GM23338 (cell line): ENCODE results near the gene TMEM88. TPM values are rescaled to one million over a fixed set of nuclear protein-coding genes. Genes with fewer than 3 reads are reported as not detected.

Experiments
- ATAC-seq: fragments of 200-7000 bp; cut with Tn5 transposase; 3 replicates; pipeline ENCODE4 v1.9.1; 2020
- DNase-seq: peaks from one replicate; pipeline ENCODE4 v3.0.0-alpha.2; 2015; ENCODE audit warnings: low spot score
- H2AFZ ChIP-seq: fragments of 200-600 bp; sonication (generic); 2 replicates; pipeline ENCODE4 v1.8.0; 2016; ENCODE audit warnings: antibody characterized with exemption, mild to moderate bottlenecking, moderate library complexity
- H3F3A ChIP-seq: fragments of 200-600 bp; sonication (generic); replicated peaks from 2 replicates; pipeline ENCODE4 v1.8.0; 2017; ENCODE audit warnings: antibody characterized with exemption, mixed run types, low read depth
- H3K27ac ChIP-seq: fragments of 200-600 bp; sonication (generic); 2 replicates; pipeline ENCODE4 v1.6.1; 2016; ENCODE audit warnings: low read depth
- H3K27me3 ChIP-seq: fragments of 200-600 bp; sonication (generic); 2 replicates; pipeline ENCODE4 v1.8.0; 2016; ENCODE audit warnings: mild to moderate bottlenecking, mixed run types, moderate library complexity; ENCODE audit not compliant: insufficient read depth
- H3K36me3 ChIP-seq: fragments of 200-600 bp; sonication (generic); 2 replicates; pipeline ENCODE4 v1.8.0; 2016; ENCODE audit warnings: mild to moderate bottlenecking; ENCODE audit not compliant: insufficient read depth
- H3K4me1 ChIP-seq: fragments of 200-600 bp; sonication (generic); 2 replicates; pipeline ENCODE4 v1.8.0; 2016; ENCODE audit warnings: mild to moderate bottlenecking, moderate library complexity; ENCODE audit not compliant: insufficient read depth
- H3K4me2 ChIP-seq: fragments of 200-600 bp; sonication (generic); 2 replicates; pipeline ENCODE4 v1.7.1; 2017; ENCODE audit warnings: mixed run types
- H3K4me3 ChIP-seq: fragments of 200-600 bp; sonication (generic); 2 replicates; pipeline ENCODE4 v1.6.1; 2016; ENCODE audit warnings: mixed run types
- H3K79me2 ChIP-seq: fragments of 200-600 bp; sonication (generic); replicated peaks from 2 replicates; pipeline ENCODE4 v1.8.0; 2017; ENCODE audit warnings: mild to moderate bottlenecking; ENCODE audit not compliant: insufficient read depth
- H3K9me2 ChIP-seq: fragments of 200-600 bp; sonication (generic); 2 replicates; pipeline ENCODE4 v1.8.0; 2017; ENCODE audit not compliant: insufficient read depth
- H4K20me1 ChIP-seq: fragments of 200-600 bp; sonication (generic); replicated peaks from 2 replicates; pipeline ENCODE4 v1.8.0; 2017; ENCODE audit warnings: mild to moderate bottlenecking; ENCODE audit not compliant: insufficient read depth
- H3K27ac Mint-ChIP-seq: 2 replicates; pipeline ENCODE4 v1.8.0; 2020; ENCODE audit warnings: inconsistent platforms, mild to moderate bottlenecking, moderate library complexity, mixed read lengths
- H3K27me3 Mint-ChIP-seq: 3 replicates; pipeline ENCODE4 v1.8.0; 2022; ENCODE audit warnings: low read depth, mild to moderate bottlenecking, moderate library complexity, mixed read lengths, inconsistent platforms; ENCODE audit not compliant: insufficient read depth, poor library complexity
- H3K36me3 Mint-ChIP-seq: 3 replicates; pipeline ENCODE4 v1.8.0; 2021; ENCODE audit warnings: low read depth, mild to moderate bottlenecking, inconsistent platforms, moderate library complexity, mixed read lengths
- H3K4me1 Mint-ChIP-seq: 3 replicates; pipeline ENCODE4 v1.8.0; 2020; ENCODE audit warnings: mild to moderate bottlenecking, inconsistent platforms, mixed read lengths
- H3K4me3 Mint-ChIP-seq: 3 replicates; pipeline ENCODE4 v1.8.0; 2021; ENCODE audit warnings: moderate library complexity, mild to moderate bottlenecking, inconsistent platforms, mixed read lengths
- H3K9me3 Mint-ChIP-seq: 3 replicates; pipeline ENCODE4 v1.8.0; 2020; ENCODE audit warnings: moderate library complexity, mild to moderate bottlenecking, inconsistent platforms, mixed read lengths
- CREB1 ChIP-seq: fragments of 250-450 bp; sonication (Bioruptor Pico); IDR thresholded peaks from 2 replicates; pipeline ENCODE4 v1.5.0; 2020; ENCODE audit warnings: low read depth, mild to moderate bottlenecking, moderate library complexity
- CTCF ChIP-seq, 2 experiments: fragments of 200-600 bp in 1 of 2; sonication (generic) in 1 of 2; conservative IDR thresholded peaks; 2 replicates each; pipeline versions ENCODE4 v1.5.1 to v1.6.1; 2016 to 2017; ENCODE audit warnings: antibody characterized with exemption in 2 of 2, low read depth in 2 of 2, mild to moderate bottlenecking in 2 of 2, moderate library complexity in 1 of 2
- ETS1 ChIP-seq: IDR thresholded peaks from 2 replicates; pipeline ENCODE4 v1.6.1; 2016; ENCODE audit warnings: antibody characterized with exemption
- EZH2 ChIP-seq: fragments of 200-600 bp; sonication (generic); IDR thresholded peaks from one replicate; pipeline ENCODE4 v1.8.0; 2017; ENCODE audit warnings: antibody characterized with exemption, mild to moderate bottlenecking, low read depth; ENCODE audit not compliant: unreplicated experiment
- polyA plus RNA-seq: library from polyadenylated mRNA; unstranded; fragments of >200 nt; fragmentation: Nextera tagmentation; extraction: Ambion mirVana; gene quantifications from 2 replicates; pipeline ENCODE4 v1.2.1, GENCODE V29; 2016
- total RNA-seq: library from RNA; depleted of rRNA; stranded (reverse); fragments of >200 nt; shearing (Covaris generic); gene quantifications from 2 replicates; pipeline ENCODE4 v1.2.3, GENCODE V29; 2014

Gene TMEM88
- total and polyA plus RNA-seq, 2 experiments from 2014 or later, result 0.58 to 0.97 TPM

GRCh38 chr17:7843536-7844291, 11.2 kb upstream of the TMEM88 start:
- Mint-ChIP-seq H3K27me3 (peaks cover 62% of the 10 kb centered on the region), H3K4me1 (peaks cover 28% of the 10 kb centered on the region), H3K4me3 (peak overlapping the region; percentile 88), H3K27ac (no peak overlapping the region), H3K9me3 (no peaks in the 10 kb centered on the region; the same call in 2 of the 3 replicates), H3K36me3 (peaks cover 2% of the 10 kb centered on the region; the same call in 1 of the 3 replicates)
- peak; percentile 95 for DNase-seq
- Histone ChIP-seq H3K9me2 (no peaks in the 10 kb centered on the region), H3K36me3 (peaks cover 6% of the 10 kb centered on the region; the same call in 1 of the 2 replicates), H3K4me1 (peaks cover 14% of the 10 kb centered on the region; the same call in 1 of the 2 replicates), H3K27ac (no peak overlapping the region), H3K79me2 (no peaks in the 10 kb centered on the region), H3K27me3 (peaks cover 84% of the 10 kb centered on the region), H3K4me2 (peak overlapping the region; percentile 99), H2AFZ (peak overlapping the region; percentile 92), H3K4me3 (peak overlapping the region; percentile 94), H3F3A (peaks cover 13% of the 10 kb centered on the region), H4K20me1 (peaks cover 13% of the 10 kb centered on the region)
- no peak for TF ChIP-seq CTCF (conservative IDR thresholded peaks at IDR 0.05; ENCODE audit: low read depth in 2 of 2)
- TF ChIP-seq EZH2, result peak; percentile 25
- ATAC-seq, result peak; percentile 38

- ATAC-seq (peak; percentile 72), DNase-seq (peak; percentile 97)
- peak overlapping the region; percentile 99 for H3K4me2 ChIP-seq
- peaks cover 83% of the 10 kb centered on the region for H3K27me3 ChIP-seq
- Mint-ChIP-seq H3K9me3 (no peaks in the 10 kb centered on the region; the same call in 2 of the 3 replicates), H3K27me3 (peaks cover 55% of the 10 kb centered on the region), H3K4me1 (peaks cover 20% of the 10 kb centered on the region), H3K4me3 (peak overlapping the region; percentile 88), H3K27ac (no peak overlapping the region), H3K36me3 (peaks cover 2% of the 10 kb centered on the region; the same call in 1 of the 3 replicates)
- H3K36me3 ChIP-seq, result peaks cover 6% of the 10 kb centered on the region; the same call in 1 of the 2 replicates
- H2AFZ ChIP-seq, result peak overlapping the region; percentile 76
- peaks cover 11% of the 10 kb centered on the region; the same call in 1 of the 2 replicates for H3K4me1 ChIP-seq
- peaks cover 8% of the 10 kb centered on the region; the same call in 1 of the 2 replicates for H3F3A ChIP-seq
- peak overlapping the region; percentile 94 for H3K4me3 ChIP-seq
- no peaks in the 10 kb centered on the region for H3K9me2 ChIP-seq
- TF ChIP-seq ETS1 (no peak), CREB1 (CRISPR knock-in tag) (peak; percentile 79)
- no peaks in the 10 kb centered on the region for H3K79me2 ChIP-seq
- H4K20me1 ChIP-seq, result peaks cover 13% of the 10 kb centered on the region
- no peak overlapping the region for H3K27ac ChIP-seq
These were observed 10.3 kb upstream of the TMEM88 start for GRCh38 chr17:7844292-7845154.
